Activated CD8-positive, alpha-beta memory T cell treated with anti-CD3 and anti-CD28 coated beads, Interleukin-2, amount 50 U/mL, for 24 hours (primary cell): Measurements from ENCODE around the gene CACNA1D.
"Not testable (repeated sequence)": the region's sequence is repeated elsewhere in the genome, so short reads cannot be mapped to it uniquely, and the experiment has no call there.

Source experiments
- DNase-seq: peaks from one replicate; pipeline ENCODE4 v3.0.0-alpha.2; 2020; ENCODE audit errors: extremely low read depth

The CACNA1D gene

GRCh38 chr3:53493963-53494791, at the start of gene CACNA1D:
CACNA1D (plus strand) TSS chr3:53494611; CDS start chr3:53495167, 556 bp downstream.
- DNase-seq, result no peak

GRCh38 chr3:53457068-53457467, 37.3 kb upstream of the CACNA1D start:
- DNase-seq, result no peak

DNA sequence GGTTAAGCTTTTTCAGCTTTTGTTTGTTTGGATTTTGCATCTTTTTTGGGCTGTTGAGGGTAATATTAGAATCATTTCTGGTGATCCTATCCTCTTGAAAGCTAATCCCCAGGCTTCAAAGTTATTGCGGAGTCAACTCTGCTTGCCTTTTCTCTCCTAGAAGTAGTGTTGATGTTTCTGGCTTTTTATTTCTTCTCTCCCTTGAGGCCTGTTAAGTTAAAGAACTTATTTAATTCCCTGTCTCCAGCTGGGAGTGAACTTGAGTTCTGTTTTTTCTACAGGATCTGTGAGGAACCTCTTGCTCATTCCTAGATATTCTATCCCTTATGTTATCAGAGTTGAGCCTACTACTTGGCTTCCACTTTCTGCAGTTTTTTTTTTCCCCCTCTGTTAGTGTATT, 34.1 kb upstream of the CACNA1D start:
- no peak for DNase-seq

- no peak for DNase-seq
Observed at GRCh38 chr3:53464424-53464823, 30.0 kb upstream of the CACNA1D start.

DNA sequence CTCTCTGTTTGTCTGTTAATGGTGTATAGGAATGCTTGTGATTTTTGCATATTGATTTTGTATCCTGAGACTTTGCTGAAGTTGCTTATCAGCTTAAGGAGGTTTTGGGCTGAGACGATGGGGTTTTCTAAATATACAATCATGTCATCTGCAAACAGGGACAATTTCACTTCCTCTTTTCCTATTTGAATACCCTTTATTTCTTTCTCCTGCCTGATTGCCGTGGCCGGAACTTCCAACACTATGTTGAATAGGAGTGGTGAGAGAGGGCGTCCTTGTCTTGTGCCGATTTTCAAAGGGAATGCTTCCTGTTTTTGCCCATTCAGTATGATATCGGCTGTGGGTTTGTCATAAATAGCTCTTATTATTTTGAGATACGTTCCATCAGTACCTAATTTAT, 24.7 kb upstream of the CACNA1D start:
- not testable (repeated sequence) for DNase-seq

DNA sequence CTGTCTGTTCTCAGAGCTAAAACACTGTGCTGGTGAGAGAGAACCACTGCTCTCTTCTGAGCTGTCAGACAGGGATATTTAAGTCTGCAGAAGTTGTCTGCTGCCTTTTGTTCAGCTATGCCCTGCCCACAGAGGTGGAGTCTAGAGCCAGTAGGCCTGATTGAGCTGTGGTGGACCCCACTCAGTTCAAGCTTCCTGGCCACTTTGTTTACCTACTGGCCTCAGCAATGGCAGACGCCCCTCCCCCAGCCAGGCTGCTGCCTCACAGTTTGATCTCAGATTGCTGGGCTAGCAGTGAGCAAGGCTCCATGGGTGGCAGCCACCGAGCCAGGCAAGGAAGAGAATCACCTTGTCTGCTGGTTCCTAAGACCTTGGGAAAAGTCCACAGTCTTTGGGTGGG, 21.0 kb upstream of the CACNA1D start:
- no peak for DNase-seq

DNA sequence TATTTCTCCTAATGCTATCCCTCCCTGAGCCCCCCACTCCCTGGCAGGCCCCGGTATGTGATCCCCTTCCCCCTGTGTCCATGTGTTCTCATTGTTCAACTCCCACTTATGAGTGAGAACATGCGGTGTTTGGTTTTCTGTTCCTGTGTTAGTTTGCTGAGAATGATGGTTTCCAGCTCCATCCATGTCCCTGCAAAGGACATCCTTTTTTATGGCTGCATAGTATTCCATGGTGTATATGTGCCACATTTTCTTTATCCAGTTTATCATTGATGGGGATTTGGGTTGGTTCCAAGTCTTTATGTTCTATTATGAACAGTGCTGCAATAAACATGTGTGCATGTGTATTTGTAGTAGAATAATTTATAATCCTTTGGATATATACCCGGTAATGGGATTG, 18.0 kb upstream of the CACNA1D start:
- DNase-seq, result not testable (repeated sequence)

DNA sequence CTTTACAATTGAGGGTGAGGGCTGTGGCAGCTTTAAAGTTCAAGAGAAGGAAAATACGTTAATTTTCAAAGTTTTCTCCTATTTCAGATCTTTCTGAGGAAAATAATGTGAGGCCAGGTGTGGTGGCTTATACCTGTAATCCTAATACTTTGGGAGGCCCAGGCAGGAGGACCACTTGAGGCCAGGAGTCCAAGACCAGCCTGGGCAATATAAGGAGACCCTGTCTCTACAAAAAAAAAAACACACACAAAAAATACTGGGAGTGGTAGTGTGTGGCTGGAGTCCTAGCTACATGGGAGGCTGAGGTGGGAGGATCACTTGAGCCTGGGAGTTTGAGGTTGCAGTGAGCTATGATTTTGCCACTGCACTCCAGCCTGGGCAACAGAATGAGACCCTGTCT, 16.7 kb upstream of the CACNA1D start:
- DNase-seq, result not testable (repeated sequence)

GRCh38 chr3:53478166-53478830, 16.1 kb upstream of the CACNA1D start:
- DNase-seq, result no peak

- DNase-seq, result no peak
Observed at GRCh38 chr3:53478921-53479664, 15.3 kb upstream of the CACNA1D start.

DNA sequence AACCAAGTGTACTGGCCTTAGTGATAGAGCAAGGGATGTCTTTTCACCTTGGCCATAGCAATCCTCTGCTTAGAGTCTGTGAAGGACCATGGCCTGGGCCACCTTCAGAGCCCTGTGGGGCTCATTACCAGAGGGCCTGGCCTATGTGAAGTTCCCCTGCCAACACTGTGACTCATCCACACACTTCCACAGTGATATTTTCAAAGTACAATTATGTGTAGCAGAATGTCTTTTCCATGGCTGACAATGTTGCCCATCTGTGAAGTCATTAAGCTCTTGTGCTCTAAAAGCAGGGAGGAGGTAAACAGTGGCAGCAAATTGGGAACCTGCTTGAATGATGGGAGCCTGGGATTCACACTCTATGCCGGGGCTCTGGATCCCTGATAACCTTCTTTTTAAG, 12.2 kb upstream of the CACNA1D start:
- no peak for DNase-seq

DNA sequence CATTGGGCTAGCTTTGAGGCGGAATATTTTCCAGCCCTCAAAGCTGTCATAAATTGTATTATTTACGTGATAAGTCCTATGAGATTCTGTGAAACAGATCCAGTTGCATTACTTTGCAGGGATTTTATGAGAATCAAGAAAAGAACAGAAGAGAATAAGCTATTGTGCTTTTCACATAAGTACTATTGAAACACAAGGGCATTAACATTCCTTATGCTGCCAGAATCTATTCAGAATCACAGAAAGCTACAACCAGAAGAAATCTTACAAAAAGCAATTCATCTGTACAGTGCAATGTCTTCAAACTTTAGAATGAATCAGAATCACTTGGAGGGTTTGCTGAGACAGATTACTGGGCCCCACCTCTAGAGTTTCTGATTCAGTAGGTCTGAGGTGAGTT, 10.6 kb upstream of the CACNA1D start:
- no peak for DNase-seq

DNA sequence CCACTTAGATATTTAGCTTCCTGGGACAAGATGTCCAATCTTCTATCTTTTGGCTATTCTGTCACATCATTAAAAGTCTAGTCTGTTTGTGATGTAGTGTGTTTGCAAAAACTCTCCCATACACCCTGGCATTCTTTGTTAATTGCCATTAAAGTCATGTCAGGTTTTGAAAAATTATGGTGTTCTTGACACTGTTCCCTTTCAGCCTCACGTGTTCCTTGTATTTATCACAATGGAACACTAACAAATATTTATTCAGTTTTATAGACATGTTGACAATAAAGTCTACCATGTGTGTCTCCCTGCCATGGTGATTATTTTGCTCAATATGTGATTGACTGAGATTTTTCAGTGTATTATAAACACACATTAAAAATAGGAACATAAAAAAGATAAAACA, 9.4 kb upstream of the CACNA1D start:
- no peak for DNase-seq

DNA sequence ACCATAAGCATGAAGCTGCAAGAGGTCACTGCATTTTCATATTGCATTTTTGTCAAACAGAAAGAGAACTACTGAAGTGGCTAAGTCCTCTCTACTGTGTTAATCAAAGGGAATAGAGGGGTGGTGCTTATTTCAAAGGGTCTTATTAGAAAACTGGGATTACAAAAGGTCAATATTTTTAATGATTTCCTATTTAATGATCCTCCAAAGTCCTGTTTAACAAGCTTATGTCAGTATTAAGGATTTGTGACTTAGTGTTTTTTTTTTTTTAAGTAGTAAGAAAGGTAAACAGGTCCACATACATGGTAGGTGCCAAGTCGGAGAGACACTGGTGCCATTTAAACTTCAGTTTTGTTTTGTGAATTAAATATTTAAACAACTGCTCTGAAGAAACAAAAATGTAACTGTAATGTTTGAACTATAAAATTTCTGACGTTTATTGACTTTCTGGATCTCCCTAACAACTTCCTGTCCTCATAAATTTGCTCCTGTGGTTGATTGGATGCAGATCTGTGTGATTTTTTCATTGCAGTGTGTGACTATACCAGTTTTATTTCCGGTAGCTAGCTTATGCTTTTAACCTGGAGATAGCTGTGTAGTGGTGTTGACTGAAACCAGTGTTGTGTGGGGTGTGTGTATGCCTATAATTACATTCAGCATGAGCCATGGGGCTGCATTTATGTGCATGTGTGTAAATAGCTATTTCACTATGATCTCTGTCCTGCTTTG, 8.6 kb upstream of the CACNA1D start:
- DNase-seq, result no peak

GRCh38 chr3:53486961-53487654, 7.3 kb upstream of the CACNA1D start:
- no peak for DNase-seq

DNA sequence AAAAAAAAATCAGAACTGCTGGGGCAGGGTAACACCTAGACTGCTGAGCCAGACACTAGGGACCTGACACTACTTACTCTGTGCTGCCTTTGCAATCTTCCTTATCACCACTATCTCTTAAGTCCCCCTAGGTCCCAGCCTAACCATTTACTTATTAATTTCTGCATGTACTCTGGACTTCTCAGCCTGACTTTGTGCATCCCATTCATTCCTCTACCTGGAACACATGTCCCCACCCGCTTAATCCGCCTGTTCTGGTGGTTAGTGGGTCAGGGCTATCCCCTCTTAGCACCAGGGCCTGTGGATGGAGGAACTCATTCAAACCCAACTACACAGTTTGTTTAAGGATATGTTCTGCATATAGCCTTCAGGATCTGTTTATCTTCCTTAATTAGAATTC, 5.0 kb upstream of the CACNA1D start:
- no peak for DNase-seq

- no peak for DNase-seq
Observed at GRCh38 chr3:53489787-53490458, 4.5 kb upstream of the CACNA1D start.

GRCh38 chr3:53490459-53490968, 3.9 kb upstream of the CACNA1D start:
- DNase-seq, result no peak

DNA sequence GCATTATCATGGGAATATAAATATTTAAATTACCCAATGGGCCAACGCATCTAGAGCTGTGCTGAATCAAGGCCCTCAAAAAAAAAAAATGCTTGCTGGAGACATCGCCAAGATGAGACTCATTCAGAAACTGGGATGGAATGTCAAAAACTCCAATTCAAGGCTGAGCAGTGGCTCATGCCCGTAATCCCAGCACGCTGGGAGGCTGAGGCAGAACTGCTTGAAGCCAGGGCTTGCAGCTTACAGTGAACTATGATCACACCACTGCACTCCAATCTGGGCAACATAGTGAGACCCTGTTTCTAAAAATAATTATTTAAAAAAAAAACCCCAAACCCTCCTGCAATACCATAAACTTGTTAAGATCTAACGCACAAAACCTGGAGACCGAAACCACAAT, 3.1 kb upstream of the CACNA1D start:
- DNase-seq, result no peak

DNA sequence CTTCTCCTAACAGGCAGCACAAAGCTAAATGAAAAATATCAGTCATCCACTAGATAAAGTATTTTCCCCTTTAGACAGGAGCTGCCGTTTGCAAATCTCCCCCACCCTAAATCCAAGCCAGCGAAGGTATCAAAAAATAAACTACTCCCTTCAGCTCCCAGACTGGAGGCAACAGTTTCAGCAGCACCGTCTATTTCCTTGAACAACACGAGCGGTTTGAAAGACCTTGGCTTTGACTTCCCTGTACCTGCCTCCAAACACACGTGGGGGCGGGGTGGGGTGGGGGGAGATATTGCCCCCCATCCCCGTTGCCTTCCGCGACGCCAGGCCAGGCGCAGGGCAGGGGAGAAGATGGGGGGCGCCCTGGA, 832 bp upstream of the CACNA1D start:
- DNase-seq, result no peak

DNA sequence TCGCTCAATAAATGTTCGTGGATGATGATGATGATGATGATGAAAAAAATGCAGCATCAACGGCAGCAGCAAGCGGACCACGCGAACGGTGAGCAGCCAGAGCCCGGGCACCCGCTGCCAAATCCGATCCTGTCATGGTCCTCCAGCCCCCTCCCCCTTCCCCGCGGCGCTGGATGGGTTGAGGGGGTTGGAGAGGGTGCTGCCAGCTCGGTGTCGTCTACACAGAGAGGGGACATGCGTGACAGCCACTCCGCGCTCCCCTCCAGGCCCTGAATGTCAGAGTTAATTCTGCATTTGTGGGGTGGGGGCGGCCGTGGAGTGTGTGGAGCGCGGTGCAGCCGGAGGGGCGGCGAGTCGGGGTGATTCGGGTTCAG, 722 bp downstream of the CACNA1D start:
- no peak for DNase-seq
